CD4-positive, alpha-beta T cell treated with Interferon alpha-2 for 1 hour (primary cell): ENCODE data around the gene NTPCR.
"Not testable (repeated sequence)": the region's sequence is repeated elsewhere in the genome, so short reads cannot be mapped to it uniquely, and the experiment has no call there.

Experiments used
- DNase-seq, 2 donors: peaks; one replicate each; pipeline ENCODE4 v3.0.0-alpha.2; 2020 to 2022

NTPCR gene

GRCh38 chr1:232987046-232987773, 36.8 kb downstream of the NTPCR start:
- DNase-seq, result no peak

GRCh38 chr1:232987774-232988140, 37.3 kb downstream of the NTPCR start:
- DNase-seq, result no peak

DNA sequence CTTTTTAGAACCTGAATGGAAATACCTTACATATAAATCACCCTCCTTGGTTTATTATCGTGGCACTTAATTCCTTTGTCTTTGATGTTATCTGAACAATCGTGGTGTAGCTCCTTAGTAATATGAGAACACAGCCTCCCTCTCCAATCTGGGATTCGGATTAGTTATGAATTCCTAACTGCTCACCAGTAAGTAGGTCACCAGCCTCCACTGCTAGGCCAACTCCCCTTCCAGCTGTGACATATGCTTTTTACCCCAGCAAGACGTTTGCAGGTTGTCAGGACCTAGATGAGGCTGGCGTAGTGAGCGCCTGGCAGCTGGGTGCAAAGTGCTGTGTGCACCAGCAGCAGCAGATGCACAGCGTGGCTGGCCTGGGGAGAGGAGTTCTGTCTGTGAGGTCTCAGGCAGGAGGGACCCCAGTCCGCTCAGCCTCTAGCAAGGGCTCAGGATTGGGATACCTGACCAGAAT, 38.2 kb downstream of the NTPCR start:
- no peak for DNase-seq

DNA sequence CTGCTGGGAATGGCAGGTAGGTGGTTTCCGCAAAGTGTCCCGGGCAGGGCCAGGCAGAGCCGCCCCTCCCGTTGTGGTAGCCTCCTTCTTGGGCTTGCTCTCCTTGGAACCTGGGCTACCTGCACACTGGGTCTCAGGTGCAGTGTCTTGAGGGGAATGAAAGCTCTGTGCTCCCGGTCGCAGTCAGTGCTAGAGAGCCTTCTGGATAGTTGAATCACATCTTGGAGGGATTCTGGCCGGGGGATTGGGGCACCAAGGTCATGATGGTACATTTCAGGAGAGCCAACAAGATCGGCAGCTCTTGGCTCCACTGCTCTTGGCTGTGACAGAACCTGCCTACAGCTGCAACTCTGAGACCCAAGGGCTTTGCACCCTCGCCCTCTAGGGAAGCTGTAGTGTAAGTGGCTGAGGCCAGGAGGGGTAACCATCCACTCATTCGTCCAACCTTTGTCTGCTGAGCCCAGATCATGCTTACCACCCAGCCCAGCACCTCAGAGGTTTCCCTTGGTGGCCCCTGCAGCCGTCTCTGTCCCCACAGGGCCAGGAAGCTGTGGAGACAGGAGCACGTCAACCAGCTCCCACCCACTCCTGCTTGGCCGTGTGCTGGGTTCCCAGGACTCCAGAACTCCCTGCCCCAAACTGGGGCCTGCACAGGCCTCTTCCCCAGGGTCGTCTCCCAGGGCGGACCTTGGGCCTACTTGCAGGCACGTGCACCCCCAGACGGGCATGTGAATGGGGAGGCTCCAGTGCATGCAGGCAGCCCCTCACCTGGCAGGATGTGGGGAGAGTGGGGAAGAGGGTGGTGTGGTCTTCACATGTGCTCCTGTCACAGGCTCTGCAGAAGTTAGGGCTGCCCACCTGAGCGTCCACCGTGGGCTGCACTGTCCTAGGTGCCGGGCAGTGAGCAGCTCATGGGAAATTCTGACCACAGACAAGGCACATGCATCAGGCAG, 40.0 kb downstream of the NTPCR start:
- DNase-seq, result no peak

DNA sequence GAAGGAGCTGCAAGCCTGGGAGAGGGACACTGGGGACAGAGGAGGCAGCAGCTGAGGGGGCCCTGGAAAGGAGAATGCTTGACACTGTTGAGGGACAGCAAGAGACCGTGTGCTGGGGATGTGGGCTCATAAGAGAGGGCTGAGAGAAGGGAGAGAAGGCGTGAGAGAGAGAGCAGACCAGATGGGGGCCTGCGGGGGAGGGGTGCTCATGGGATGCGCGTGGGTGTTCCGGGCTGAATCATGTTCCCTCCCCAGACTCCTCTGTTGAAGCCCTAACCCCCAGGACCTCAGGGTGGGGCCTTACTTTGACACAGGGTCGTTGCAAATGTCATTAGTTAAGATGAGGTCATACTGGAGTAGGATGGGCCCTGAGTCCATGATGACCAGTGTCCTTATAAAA, 40.8 kb downstream of the NTPCR start:
- no peak for DNase-seq

GRCh38 chr1:232992227-232992626, 41.8 kb downstream of the NTPCR start:
- DNase-seq, result no peak

GRCh38 chr1:232993555-232993954, 43.1 kb downstream of the NTPCR start:
- DNase-seq, result no peak

DNA sequence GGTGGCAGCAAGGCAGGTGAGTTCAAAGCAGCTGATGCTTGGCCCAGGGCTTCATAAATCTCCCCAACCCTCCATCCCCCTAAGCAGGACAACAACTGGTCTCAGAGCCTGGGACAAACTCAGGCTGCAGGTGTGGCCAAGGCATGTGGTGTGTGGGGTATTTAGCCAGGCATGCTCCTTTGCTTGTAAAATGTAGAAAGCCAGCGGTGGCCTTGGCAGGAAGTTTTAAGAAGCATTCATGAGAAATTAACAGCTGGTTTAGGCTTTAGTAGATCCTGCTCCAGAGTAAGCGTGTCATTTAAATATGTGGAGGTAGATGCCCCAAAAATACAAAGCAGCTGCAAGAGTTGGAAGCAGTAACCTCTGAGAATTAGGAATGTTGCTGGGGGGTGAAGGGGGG, 44.8 kb downstream of the NTPCR start:
- DNase-seq, result no peak

GRCh38 chr1:232996143-232996542, 45.7 kb downstream of the NTPCR start:
- no peak for DNase-seq

GRCh38 chr1:232998138-232998537, 47.7 kb downstream of the NTPCR start:
- no peak for DNase-seq

- DNase-seq, result no peak
Observed at GRCh38 chr1:232998646-232999045, 48.2 kb downstream of the NTPCR start.

DNA sequence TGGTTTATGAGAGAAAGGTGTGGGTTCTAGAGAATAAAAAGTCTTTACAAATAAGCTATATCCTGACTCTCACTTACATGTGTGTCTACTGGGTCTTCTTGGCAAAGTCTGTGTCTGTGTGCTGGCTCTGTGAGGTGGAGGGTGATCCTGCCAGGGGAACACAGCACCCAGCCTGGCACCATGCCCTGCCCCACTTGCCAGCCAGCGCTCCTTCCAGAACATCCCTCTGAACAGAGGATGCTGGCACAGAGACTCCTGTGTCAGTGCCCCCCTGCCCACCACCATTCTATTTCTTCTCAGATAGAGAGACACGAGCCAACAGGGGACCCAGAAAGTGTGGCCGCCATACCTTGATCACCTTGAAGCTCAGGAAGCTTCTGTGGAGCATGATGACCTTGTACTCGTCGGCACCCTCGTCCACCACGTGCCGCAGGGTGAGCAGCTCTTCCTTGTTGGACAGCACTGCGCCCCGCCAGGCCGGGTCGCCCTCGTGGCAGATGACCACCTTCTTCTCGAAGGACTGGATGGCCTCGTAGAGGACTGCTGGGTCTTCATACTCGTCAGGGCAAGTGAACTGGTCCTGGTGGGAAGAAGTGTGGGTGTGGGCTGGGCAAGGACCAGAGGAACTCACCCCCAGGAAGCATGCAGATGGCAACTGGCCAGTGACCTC, 49.7 kb downstream of the NTPCR start:
- DNase-seq, result no peak

- not testable (repeated sequence) for DNase-seq
Observed at GRCh38 chr1:233003638-233004037, 53.2 kb downstream of the NTPCR start.

- no peak for DNase-seq
Observed at GRCh38 chr1:233004451-233004850, 54.0 kb downstream of the NTPCR start.

DNA sequence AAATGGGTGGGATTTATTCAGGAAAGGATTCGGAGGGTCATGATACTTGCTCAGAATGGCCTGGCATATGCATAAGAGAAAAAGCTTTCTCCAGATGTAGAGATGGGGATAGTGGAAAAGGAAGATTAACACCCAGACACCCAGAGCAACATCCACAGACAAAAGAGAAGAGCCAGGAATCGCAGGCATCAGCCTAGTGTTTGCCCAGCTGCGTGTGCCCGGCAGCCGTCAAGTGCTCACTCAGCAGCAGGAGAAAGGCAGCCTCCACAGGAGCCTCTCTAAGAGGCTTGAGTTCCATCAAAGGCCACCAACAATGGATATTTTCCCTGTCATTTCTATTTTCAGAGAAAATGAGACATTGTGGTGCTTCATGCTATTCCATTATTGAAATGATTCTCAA, 54.7 kb downstream of the NTPCR start:
- no peak for DNase-seq

- DNase-seq, result no peak
Observed at GRCh38 chr1:233005703-233006102, 55.3 kb downstream of the NTPCR start.

GRCh38 chr1:233006108-233006507, 55.7 kb downstream of the NTPCR start:
- DNase-seq, result no peak

GRCh38 chr1:233006541-233006973, 56.1 kb downstream of the NTPCR start:
- no peak for DNase-seq

GRCh38 chr1:233010146-233010545, 59.7 kb downstream of the NTPCR start:
- no peak for DNase-seq

GRCh38 chr1:233012021-233012420, 61.6 kb downstream of the NTPCR start:
- DNase-seq, result no peak

- DNase-seq, result no peak
Observed at GRCh38 chr1:233015965-233016364, 65.6 kb downstream of the NTPCR start.

GRCh38 chr1:233016798-233017197, 66.4 kb downstream of the NTPCR start:
- no peak for DNase-seq

DNA sequence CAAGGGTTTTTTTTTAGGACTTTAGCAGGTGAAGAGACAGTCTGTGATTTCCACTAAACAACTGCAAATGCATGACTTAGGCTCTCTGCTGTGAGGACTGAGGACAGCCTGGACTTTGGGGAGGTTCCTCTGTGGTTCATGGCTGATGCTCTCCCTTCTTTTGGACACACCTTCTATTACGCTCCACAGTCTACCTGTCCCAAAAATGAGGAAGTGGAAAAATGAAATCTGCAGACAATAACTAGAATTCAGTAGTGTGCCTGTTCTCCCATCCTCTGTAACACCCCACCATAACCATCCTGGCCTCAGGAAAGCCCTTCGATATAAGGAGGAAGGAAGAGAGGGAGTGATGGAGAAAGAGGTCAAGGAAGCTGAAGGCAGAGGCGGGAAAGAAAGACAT, 68.7 kb downstream of the NTPCR start:
- DNase-seq, result no peak
